ENCODE results near the gene EIF3F.

The EIF3F gene

DNA sequence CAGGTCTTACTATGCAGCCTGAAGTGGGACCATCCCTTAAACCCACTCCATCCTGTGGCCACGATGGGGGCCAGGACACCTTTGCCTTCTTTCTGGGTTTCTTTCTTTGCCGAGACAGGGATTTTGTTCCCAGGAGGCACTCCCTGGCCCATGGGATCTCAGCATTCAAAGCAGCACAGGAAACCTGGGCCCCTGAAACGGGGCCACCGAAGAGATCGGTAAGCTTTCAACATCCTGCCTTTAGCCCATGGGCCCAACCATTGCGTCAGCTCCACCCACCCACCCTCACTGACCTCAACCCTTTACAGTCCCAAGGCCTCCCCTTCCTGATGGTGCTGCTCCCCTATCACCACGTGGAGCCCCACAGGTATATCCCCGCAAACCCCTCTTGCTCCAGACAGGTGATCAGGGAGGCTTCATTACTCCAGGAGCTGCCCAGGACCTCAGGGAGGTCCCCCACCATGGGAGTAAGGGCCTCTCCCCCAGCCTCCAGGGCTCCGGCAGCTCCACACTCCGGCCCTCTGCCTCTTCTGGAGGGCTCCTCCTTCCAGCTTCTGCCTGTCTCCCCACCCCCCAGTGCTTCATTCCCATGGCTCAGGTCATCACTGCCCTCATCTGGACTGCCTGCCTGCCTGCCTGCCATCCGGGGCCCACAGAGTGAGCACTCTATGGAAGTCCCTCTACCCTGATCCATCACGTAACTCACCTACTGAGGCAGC, 51.8 kb downstream of the EIF3F start:
- no peak for DNase-seq (ENCODE audit: low spot score)

DNA sequence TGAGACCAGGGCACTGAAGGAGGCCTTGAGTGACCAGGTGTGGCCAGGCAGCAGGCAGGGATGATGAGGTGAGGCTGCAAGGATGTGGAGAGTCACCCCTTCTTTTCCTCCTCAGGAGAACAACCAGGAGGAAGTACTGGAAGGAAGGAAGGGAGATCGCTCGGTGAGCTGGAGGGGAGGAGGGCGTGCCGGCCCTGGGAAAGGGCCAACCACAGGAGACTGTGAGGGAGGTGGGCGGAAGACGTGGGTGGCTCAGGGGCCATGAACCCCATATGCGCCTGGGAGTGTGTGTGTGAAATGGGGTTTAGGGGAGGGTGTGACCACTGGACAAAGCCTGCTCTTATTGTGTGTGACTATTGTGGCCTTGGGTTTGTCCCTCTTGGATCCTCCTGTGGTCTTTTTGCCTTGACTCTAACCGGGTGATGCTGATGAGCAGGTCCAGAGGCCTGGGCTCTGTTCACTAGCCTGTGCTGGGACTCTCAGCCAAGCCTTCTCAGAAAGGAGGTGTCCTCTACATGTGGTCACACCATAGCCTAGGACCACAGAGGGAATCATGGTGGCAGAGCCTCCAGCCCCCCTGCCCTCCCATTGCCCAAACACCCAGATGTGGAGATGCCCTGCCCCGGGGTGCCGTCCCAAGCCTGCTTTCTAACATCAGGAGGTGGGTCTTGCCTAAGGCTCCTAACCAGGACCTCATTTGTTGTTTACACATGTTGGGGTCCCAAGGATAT, 52.6 kb downstream of the EIF3F start:
- no peak for DNase-seq (ENCODE audit: low spot score)

DNA sequence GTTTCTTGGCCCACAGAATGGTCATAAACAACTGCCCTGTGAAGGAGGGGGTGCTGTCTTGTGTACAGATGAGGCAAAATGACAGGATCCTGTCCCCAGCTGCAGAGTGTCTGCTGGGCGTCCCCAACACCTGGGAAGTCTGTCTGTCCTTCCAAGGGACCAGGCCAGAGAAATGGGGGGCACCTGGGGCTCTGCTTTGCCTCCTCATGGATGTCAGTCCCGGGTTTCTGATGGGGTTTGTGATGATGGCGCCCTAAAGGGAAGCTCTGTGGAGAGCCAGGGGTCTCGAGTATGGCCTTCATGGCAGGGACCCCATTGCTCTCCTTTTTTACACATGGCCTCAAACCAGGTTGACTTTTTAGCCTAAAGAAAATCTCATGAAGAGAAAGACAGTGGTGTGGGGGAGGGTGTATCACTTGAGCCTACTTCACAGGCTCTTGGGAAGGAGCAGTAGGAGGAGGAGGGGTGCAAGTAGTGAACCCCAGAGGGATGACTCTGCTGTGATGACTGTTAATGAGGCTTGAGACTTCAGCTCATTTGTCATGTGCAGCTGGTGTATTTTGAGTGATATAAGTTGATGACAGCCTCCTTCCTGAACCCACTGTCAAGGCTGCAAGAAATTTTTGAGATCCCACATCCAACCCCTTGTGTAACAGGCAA, 53.3 kb downstream of the EIF3F start:
- no peak for DNase-seq (ENCODE audit: low spot score)

DNA sequence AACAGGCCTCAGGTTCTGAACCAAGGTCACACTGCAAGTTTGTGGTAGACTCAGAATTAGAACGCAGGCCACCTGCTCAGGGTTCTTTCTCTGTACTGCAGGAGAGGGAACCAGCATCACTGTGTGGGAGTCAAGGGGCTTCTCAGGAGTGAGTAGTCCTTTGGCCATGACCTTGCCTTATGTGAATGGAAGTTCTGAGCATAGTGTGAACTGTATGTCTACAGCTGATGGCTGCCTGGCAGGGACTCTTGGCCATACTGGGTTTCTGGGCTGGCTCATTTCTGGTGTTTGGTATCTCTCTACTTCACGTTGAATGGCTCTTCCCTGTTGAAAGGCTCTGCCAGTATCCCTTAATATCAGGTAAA, 53.8 kb downstream of the EIF3F start:
- no peak for DNase-seq (ENCODE audit: low spot score)

GRCh38 chr11:8041576-8041975, 54.4 kb downstream of the EIF3F start:
- no peak for DNase-seq (ENCODE audit: low spot score)

DNA sequence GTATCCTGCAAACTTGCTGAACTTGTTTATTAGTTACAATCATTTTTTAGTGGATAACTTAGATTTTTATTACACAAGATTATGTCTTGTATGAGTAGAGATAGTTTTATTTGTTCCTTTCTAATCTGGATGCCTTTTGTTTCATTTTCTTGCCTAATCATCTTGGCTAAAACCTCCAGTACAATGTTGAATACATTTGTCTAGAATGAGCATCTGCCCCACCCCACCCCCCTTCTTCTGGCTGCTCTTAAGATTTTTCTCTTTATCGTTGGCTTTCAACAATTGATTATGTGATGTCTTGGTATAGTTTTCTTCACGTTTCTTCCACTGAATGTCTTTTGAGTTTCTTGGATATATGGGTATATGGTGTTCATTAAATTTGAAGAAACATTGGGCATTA, 56.6 kb downstream of the EIF3F start:
- DNase-seq (ENCODE audit: low spot score): no peak

DNA sequence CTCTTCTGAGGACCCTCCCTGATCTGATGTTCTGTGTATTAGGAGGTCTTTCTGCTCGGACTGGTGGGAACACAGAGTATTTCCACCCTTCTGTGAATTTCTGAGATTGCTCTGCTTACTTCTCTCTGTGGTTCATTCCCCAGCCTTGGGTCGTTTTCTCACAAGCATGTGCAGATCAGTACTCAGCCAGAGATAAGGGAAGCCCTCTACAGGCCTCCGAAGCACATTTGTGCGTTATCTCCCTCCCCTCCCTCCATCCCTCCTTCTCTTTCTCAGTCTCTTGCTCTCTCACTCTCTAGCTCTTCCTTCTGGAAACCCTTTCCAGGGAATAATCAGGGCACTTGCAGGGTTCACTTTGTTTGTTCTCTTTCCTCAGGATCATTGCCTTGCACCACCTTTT, 58.7 kb downstream of the EIF3F start:
- no peak for DNase-seq (ENCODE audit: low spot score)

DNA sequence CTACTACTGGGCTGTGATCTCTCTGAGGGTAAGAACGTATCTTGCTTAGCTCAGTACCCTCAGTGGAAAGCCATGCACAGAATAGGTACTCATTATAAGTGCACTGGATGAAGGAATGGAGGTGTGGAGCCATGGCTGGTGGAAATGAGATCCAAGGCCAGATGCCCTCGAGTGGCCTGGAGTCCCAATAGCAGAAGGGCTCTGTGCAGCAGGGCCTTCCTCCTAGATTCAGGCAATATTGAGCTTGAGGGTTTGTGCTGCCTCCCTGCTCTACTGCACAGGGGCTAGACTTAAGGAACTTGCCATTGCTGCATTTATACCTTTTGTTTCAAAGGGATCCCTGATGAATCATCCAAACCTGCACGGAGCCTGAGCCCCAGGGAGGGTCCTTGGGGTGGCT, 60.2 kb downstream of the EIF3F start:
- DNase-seq (ENCODE audit: low spot score): no peak

DNA sequence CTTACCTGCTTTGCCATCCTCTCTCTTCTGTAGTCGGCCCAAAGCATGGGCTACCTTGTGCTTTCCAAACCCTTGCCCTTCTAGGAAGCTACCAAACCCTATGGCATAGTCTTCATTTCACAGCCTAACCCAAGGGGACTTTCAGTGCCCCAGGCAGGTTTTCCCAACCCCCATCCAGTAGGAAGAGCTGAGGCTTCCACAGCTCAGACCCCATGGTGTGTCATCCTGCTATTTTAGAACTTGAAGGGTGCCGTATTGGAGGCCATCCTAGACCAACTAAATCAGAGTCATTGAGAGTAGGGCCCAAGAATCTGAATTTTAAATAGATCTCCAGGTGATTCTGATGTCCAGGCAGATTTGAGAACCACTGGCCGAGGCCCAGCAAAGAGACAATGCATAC, 61.9 kb downstream of the EIF3F start:
- no peak for DNase-seq (ENCODE audit: low spot score)

Small RNA genes within 50 kb of the gene (small RNA-seq; reads per million reads assigned to genes)
- gene COX6CP5: 0 reads per million in 2 experiments
